Vagina (tissue), 2 donors: Measurements from ENCODE around the gene CYB5B.

Experiments used
- CTCF ChIP-seq, 3 experiments: fragments of 450-650 bp in 2 of 3; fragments of 200-600 bp in 1 of 3; sonication (generic) in 1 of 3; IDR thresholded peaks; one replicate each; pipeline ENCODE4 v1.5.1; 2017 to 2019; ENCODE audit warnings: antibody characterized with exemption in 3 of 3, mild to moderate bottlenecking in 2 of 3, moderate library complexity in 2 of 3
- POLR2AphosphoS5 ChIP-seq, 2 donors: sonication (generic); formaldehyde crosslinking; IDR thresholded peaks; one replicate each; pipeline ENCODE4 v1.9.0; 2017; ENCODE audit warnings: antibody characterized with exemption in 2 of 2, mild to moderate bottlenecking in 2 of 2, low read depth in 1 of 2; ENCODE audit not compliant: insufficient read depth in 1 of 2

DNA sequence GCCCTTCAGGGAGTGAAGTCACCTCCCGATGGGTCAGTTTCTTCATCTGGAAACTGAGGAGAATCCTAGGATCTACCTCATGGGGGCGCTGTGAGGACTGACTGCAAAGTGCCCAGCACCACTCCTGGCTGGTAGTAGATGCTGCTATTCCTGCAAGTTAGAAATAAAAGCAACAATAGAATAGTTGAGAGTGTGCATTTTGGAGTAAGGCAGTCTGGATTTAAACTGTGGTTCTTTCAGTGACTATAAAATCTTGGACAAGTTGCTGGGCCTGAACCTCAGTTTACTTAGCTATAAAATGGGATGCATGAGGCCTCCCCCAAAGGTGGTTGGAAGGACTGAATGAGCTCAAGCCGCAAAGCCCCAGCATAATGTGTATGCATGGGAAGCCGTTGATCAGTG, 70.6 kb downstream of the CYB5B start:
- TF ChIP-seq CTCF (IDR thresholded peaks at IDR 0.05) (no peak), POLR2AphosphoS5 (IDR thresholded peaks at IDR 0.05; ENCODE audit: insufficient read depth in 1 of 2, low read depth in 1 of 2) (no peak)
